Breast epithelium (tissue), 4 donors: ENCODE measurements around the gene MEPE. TPM values are rescaled to one million over a fixed set of nuclear protein-coding genes. Genes with fewer than 3 reads are reported as not detected.

Experiments
- DNase-seq, 2 donors: peaks; one replicate each; pipeline ENCODE4 v3.0.0-alpha.2; 2019; ENCODE audit warnings: low spot score in 2 of 2
- H3K27ac ChIP-seq, 2 donors: fragments of 200-600 bp; sonication (generic) in 1 of 2; one replicate each; pipeline ENCODE4 v1.5.1; 2016 to 2019; ENCODE audit warnings: mild to moderate bottlenecking in 1 of 2
- H3K27me3 ChIP-seq, 2 donors: fragments of 200-600 bp; sonication (generic) in 1 of 2; one replicate each; pipeline versions ENCODE4 v1.5.1 to v1.6.0; 2017 to 2019; ENCODE audit warnings: control low read depth in 1 of 2, mild to moderate bottlenecking in 1 of 2
- H3K36me3 ChIP-seq: fragments of 200-600 bp; one replicate; pipeline ENCODE4 v1.5.1; 2019
- H3K4me1 ChIP-seq, 2 donors: fragments of 200-600 bp; sonication (generic); one replicate each; pipeline ENCODE4 v1.5.1; 2016 to 2019; ENCODE audit warnings: control low read depth in 1 of 2
- H3K4me3 ChIP-seq, 3 donors: fragments of 200-600 bp; sonication (generic); 1 replicate in 2 of 3; 2 replicates in 1 of 3; pipeline ENCODE4 v1.5.1; 2016 to 2019; ENCODE audit warnings: mild to moderate bottlenecking in 3 of 3, moderate library complexity in 2 of 3
- H3K9me3 ChIP-seq, 2 donors: fragments of 200-600 bp; sonication (generic) in 1 of 2; one replicate each; pipeline ENCODE4 v1.5.1; 2016 to 2019; ENCODE audit warnings: control low read depth in 1 of 2
- POLR2A ChIP-seq: fragments of 450-650 bp; IDR thresholded peaks from one replicate; pipeline ENCODE4 v1.6.1; 2016; ENCODE audit warnings: antibody characterized with exemption, mild to moderate bottlenecking, moderate library complexity
- POLR2AphosphoS5 ChIP-seq, 3 donors: sonication (generic); formaldehyde crosslinking; IDR thresholded peaks; one replicate each; pipeline ENCODE4 v1.6.1; 2017; ENCODE audit warnings: antibody characterized with exemption in 3 of 3
- intact Hi-C: fragments of 100-400 bp; cut with DNase I; formaldehyde crosslinking; loops from one replicate; pipeline ENCODE4 v1.15.1; 2023; ENCODE audit warnings: low total_unique reads
- total RNA-seq, 3 donors: library from RNA; depleted of rRNA; stranded (reverse); fragments of >200 nt; gene quantifications; one replicate each; pipeline ENCODE4 v1.1.0, GENCODE V29; 2016
- TF ChIP-seq, protein P1 (sequence below), 3 donors: fragments of 450-650 bp; IDR thresholded peaks; one replicate each; pipeline ENCODE4 v1.5.1; 2016 to 2017; ENCODE audit warnings: antibody characterized with exemption in 3 of 3, mild to moderate bottlenecking in 3 of 3, moderate library complexity in 3 of 3

MEPE gene
- total RNA-seq, 3 donors from 2014 or later = not detected

- H3K27ac ChIP-seq = no peak overlapping the region
- TF ChIP-seq POLR2AphosphoS5 (IDR thresholded peaks at IDR 0.05) (no peak), POLR2A (no peak)
- TF ChIP-seq, protein P1, sequence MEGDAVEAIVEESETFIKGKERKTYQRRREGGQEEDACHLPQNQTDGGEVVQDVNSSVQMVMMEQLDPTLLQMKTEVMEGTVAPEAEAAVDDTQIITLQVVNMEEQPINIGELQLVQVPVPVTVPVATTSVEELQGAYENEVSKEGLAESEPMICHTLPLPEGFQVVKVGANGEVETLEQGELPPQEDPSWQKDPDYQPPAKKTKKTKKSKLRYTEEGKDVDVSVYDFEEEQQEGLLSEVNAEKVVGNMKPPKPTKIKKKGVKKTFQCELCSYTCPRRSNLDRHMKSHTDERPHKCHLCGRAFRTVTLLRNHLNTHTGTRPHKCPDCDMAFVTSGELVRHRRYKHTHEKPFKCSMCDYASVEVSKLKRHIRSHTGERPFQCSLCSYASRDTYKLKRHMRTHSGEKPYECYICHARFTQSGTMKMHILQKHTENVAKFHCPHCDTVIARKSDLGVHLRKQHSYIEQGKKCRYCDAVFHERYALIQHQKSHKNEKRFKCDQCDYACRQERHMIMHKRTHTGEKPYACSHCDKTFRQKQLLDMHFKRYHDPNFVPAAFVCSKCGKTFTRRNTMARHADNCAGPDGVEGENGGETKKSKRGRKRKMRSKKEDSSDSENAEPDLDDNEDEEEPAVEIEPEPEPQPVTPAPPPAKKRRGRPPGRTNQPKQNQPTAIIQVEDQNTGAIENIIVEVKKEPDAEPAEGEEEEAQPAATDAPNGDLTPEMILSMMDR (IDR thresholded peaks at IDR 0.05) = no peak
- no peaks in the 10 kb centered on the region for H3K36me3 ChIP-seq
- no peaks in the 10 kb centered on the region for H3K4me1 ChIP-seq
- H3K9me3 ChIP-seq = no peaks in the 10 kb centered on the region
- intact Hi-C loops = no loop called here
- H3K4me3 ChIP-seq = no peak overlapping the region
- DNase-seq = no peak
- H3K27me3 ChIP-seq = no peaks in the 10 kb centered on the region
These were observed 39.3 kb downstream of the MEPE start for GRCh38 chr4:87872028-87872427.

- Histone ChIP-seq H3K4me1 (no peaks in the 10 kb centered on the region), H3K4me3 (no peak overlapping the region), H3K36me3 (no peaks in the 10 kb centered on the region), H3K27me3 (no peaks in the 10 kb centered on the region), H3K27ac (no peak overlapping the region), H3K9me3 (no peaks in the 10 kb centered on the region)
- DNase-seq = no peak
- TF ChIP-seq POLR2A (no peak), POLR2AphosphoS5 (IDR thresholded peaks at IDR 0.05) (no peak)
- TF ChIP-seq, protein P1 (IDR thresholded peaks at IDR 0.05) = no peak
- intact Hi-C loops = no loop called here
These were observed 42.4 kb downstream of the MEPE start for GRCh38 chr4:87875191-87875590.

GRCh38 chr4:87880106-87880505 is 47.3 kb downstream of the MEPE start:
- no peaks in the 10 kb centered on the region for H3K9me3 ChIP-seq
- no peak overlapping the region for H3K4me3 ChIP-seq
- no peaks in the 10 kb centered on the region for H3K36me3 ChIP-seq
- TF ChIP-seq POLR2A = no peak
- TF ChIP-seq POLR2AphosphoS5 (IDR thresholded peaks at IDR 0.05) = no peak
- TF ChIP-seq, protein P1 (IDR thresholded peaks at IDR 0.05) = no peak
- no peaks in the 10 kb centered on the region for H3K27me3 ChIP-seq
- H3K27ac ChIP-seq = no peak overlapping the region
- H3K4me1 ChIP-seq = no peaks in the 10 kb centered on the region
- no peak for DNase-seq
- intact Hi-C loops = no loop called here

DNA sequence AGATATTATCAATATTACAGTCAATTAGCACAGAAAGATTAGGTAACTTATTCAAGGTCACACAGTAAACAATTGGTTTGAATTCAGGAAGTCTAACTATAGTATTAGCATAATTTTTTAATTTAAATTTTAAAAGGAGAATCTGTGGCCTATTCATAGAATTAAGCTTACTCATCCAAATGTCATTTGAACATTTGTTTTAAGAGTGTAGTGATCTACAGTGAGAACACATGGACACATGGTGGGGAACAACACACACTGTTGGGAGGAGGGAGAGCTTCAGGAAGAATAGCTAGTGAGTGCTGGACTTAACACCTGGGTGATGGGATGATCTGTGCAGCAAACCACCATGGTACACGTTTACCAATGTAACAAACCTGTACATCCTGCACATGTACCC is 48.3 kb downstream of the MEPE start:
- DNase-seq = no peak
- H3K27me3 ChIP-seq = no peaks in the 10 kb centered on the region
- intact Hi-C loops = no loop called here
- TF ChIP-seq POLR2AphosphoS5 (IDR thresholded peaks at IDR 0.05) (no peak), POLR2A (no peak)
- TF ChIP-seq, protein P1 (IDR thresholded peaks at IDR 0.05) = no peak
- no peaks in the 10 kb centered on the region for H3K36me3 ChIP-seq
- H3K4me1 ChIP-seq = no peaks in the 10 kb centered on the region
- H3K9me3 ChIP-seq = no peaks in the 10 kb centered on the region
- no peak overlapping the region for H3K27ac ChIP-seq
- H3K4me3 ChIP-seq = no peak overlapping the region

DNA sequence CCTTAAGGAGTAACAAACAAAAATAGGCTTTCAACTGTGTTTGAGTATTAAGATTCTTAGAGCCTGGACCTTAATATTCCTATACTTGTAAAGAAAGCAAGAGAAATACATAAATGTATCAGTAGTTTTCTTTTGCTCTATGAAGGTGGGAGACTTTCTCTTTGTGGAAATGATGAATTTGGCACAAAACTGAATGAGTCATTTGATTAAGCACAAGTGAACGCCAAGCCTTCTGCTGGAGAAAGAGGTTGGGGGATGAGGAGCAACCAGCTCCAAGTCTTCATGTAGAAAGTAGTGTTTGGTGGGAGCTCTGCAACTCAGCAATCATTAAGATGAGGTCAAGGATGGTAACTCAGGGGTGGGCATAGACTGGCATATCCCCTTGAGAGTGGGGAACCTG is 49.6 kb downstream of the MEPE start:
- Histone ChIP-seq H3K36me3 (no peaks in the 10 kb centered on the region), H3K4me1 (no peaks in the 10 kb centered on the region), H3K4me3 (no peak overlapping the region), H3K27me3 (no peaks in the 10 kb centered on the region), H3K27ac (no peak overlapping the region), H3K9me3 (no peaks in the 10 kb centered on the region)
- intact Hi-C loops = no loop called here
- no peak for TF ChIP-seq POLR2A
- TF ChIP-seq POLR2AphosphoS5 (IDR thresholded peaks at IDR 0.05) = no peak
- TF ChIP-seq, protein P1 (IDR thresholded peaks at IDR 0.05) = no peak
- DNase-seq = no peak
